Type B pancreatic cell (in vitro differentiated cells): ENCODE results near the gene NLRP4. TPM values are rescaled to one million over a fixed set of nuclear protein-coding genes. Genes with fewer than 3 reads are reported as not detected.

Experiments
- DNase-seq: peaks from one replicate; pipeline ENCODE4 v3.0.0; 2021; ENCODE audit warnings: mixed read lengths; ENCODE audit not compliant: unreplicated experiment; ENCODE audit errors: extremely low spot score
- H3K27ac Mint-ChIP-seq: 2 replicates; pipeline ENCODE4 v1.8.0; 2021; ENCODE audit warnings: mild to moderate bottlenecking, mixed read lengths
- H3K27me3 Mint-ChIP-seq: 2 replicates; pipeline ENCODE4 v1.8.0; 2021; ENCODE audit warnings: mixed read lengths
- H3K36me3 Mint-ChIP-seq: 2 replicates; pipeline ENCODE4 v1.8.0; 2021; ENCODE audit warnings: mixed read lengths
- H3K4me1 Mint-ChIP-seq: one replicate; pipeline ENCODE4 v1.8.0; 2021; ENCODE audit warnings: mixed read lengths; ENCODE audit not compliant: unreplicated experiment
- H3K4me3 Mint-ChIP-seq: 2 replicates; pipeline ENCODE4 v1.8.0; 2021; ENCODE audit warnings: mild to moderate bottlenecking, mixed read lengths
- H3K9me3 Mint-ChIP-seq: 2 replicates; pipeline ENCODE4 v1.8.0; 2021; ENCODE audit warnings: mixed read lengths
- total RNA-seq: library from RNA; stranded (reverse); gene quantifications from 2 replicates; pipeline ENCODE4 v1.2.1, GENCODE V29; 2021; ENCODE audit warnings: low replicate concordance
- TF ChIP-seq, protein P1 (sequence below): fragments of 200-600 bp; sonication (generic); conservative IDR thresholded peaks from 2 replicates; pipeline ENCODE4 v1.5.0; 2021; ENCODE audit warnings: antibody characterized with exemption, mild to moderate bottlenecking

The NLRP4 gene
- total RNA-seq, 1 donor from 2014 or later = not detected

DNA sequence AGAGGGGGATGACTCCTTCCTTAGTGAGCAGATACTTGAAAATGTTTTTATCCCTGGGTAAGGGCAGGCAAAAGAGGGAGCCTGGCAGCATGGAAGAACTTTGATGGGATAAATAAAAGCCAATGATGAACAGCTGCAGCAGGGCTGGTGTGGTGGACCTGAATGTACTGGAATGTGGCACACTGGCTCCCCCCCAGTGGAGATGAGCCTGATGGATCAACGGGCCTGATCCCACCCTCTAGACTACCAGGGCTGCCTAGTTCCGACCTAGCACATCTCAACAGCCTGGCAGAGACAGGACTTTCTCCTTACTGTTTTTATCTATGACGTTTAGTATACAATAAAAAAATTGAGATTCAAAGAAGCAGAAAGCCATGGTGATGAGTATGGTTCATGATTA is 25.0 kb upstream of the NLRP4 start:
- DNase-seq = no peak
- no peak overlapping the region for H3K27ac Mint-ChIP-seq
- TF ChIP-seq, protein P1, sequence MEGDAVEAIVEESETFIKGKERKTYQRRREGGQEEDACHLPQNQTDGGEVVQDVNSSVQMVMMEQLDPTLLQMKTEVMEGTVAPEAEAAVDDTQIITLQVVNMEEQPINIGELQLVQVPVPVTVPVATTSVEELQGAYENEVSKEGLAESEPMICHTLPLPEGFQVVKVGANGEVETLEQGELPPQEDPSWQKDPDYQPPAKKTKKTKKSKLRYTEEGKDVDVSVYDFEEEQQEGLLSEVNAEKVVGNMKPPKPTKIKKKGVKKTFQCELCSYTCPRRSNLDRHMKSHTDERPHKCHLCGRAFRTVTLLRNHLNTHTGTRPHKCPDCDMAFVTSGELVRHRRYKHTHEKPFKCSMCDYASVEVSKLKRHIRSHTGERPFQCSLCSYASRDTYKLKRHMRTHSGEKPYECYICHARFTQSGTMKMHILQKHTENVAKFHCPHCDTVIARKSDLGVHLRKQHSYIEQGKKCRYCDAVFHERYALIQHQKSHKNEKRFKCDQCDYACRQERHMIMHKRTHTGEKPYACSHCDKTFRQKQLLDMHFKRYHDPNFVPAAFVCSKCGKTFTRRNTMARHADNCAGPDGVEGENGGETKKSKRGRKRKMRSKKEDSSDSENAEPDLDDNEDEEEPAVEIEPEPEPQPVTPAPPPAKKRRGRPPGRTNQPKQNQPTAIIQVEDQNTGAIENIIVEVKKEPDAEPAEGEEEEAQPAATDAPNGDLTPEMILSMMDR = no peak
- no peaks in the 10 kb centered on the region for H3K4me1 Mint-ChIP-seq
- no peaks in the 10 kb centered on the region for H3K27me3 Mint-ChIP-seq
- H3K4me3 Mint-ChIP-seq = no peak overlapping the region
- no peaks in the 10 kb centered on the region for H3K36me3 Mint-ChIP-seq
- H3K9me3 Mint-ChIP-seq = no peaks in the 10 kb centered on the region

DNA sequence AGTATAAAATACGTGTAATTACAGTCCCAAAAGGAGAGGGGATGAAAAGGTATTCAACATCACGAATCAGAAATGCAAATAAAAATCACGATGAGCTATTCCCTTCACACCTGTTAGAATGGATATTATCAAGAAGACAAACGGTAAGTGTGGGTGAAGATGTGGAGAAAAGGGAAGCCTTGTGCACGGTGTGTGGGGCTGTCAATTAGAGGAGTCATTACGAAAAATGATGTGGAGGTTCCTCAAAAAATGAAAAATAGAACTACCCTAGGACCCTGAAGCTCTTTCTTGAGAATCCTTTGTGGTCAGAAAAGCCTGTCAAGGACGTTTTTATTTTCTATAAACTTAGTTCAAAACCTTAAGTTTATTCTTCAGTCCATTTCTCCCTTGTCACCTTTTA is 23.9 kb upstream of the NLRP4 start:
- H3K27ac Mint-ChIP-seq = no peak overlapping the region
- H3K9me3 Mint-ChIP-seq = peaks cover 4% of the 10 kb centered on the region
- no peaks in the 10 kb centered on the region for H3K36me3 Mint-ChIP-seq
- no peaks in the 10 kb centered on the region for H3K27me3 Mint-ChIP-seq
- H3K4me3 Mint-ChIP-seq = no peak overlapping the region
- TF ChIP-seq, protein P1 = no peak
- no peaks in the 10 kb centered on the region for H3K4me1 Mint-ChIP-seq
- no peak for DNase-seq

DNA sequence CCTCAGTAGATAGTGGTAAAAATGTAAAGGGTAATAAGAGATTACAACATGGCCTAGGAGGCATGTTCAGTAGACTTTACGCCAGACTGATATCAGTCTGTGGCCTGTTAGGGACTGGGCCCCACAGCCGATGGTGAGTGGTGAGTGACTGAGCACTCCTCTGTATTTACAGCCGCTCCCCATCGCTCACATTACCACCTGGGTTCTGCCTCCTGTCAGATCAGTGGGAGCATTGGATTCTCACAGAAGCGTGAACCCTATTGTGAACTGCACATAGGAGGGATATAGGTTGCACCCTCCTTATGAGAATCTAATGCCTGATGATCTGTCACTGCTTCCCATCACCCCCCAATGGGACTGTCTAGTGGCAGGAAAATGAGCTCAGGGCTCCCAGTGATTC is 22.4 kb upstream of the NLRP4 start:
- H3K4me1 Mint-ChIP-seq = no peaks in the 10 kb centered on the region
- H3K27me3 Mint-ChIP-seq = no peaks in the 10 kb centered on the region
- no peak overlapping the region for H3K4me3 Mint-ChIP-seq
- H3K27ac Mint-ChIP-seq = no peak overlapping the region
- no peak for DNase-seq
- TF ChIP-seq, protein P1 = no peak
- peaks cover 12% of the 10 kb centered on the region for H3K9me3 Mint-ChIP-seq
- no peaks in the 10 kb centered on the region for H3K36me3 Mint-ChIP-seq

DNA sequence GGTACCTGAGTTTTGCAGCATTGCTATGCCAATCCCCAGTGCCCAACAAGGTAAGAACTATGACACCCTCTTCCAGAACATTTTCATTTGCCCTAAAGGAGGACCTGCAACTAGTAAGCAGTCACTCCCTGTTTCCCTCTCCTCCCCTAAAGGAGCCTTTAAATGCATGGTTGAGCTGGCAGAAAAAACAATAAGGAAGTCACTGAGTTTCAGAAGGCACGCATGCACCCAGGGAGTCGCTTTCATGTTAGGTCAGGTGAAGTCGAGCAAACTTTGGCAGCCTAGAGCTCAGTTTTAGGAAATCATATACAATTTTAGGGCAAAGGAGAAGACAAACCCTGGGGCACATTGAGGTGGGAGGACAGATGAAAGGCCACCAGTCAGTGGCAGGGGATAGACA is 16.3 kb upstream of the NLRP4 start:
- TF ChIP-seq, protein P1 = no peak
- Mint-ChIP-seq H3K4me1 (no peaks in the 10 kb centered on the region), H3K9me3 (peaks cover 17% of the 10 kb centered on the region), H3K27ac (no peak overlapping the region), H3K36me3 (no peaks in the 10 kb centered on the region), H3K4me3 (no peak overlapping the region), H3K27me3 (no peaks in the 10 kb centered on the region)
- DNase-seq = no peak

GRCh38 chr19:55830656-55831055 is 5.7 kb upstream of the NLRP4 start:
- H3K27me3 Mint-ChIP-seq = no peaks in the 10 kb centered on the region

More at GRCh38 chr19:55830656-55831055, 5.7 kb upstream of the NLRP4 start:
- H3K9me3 Mint-ChIP-seq = peaks cover 12% of the 10 kb centered on the region
- no peak overlapping the region for H3K4me3 Mint-ChIP-seq
- H3K36me3 Mint-ChIP-seq = no peaks in the 10 kb centered on the region
- no peaks in the 10 kb centered on the region for H3K4me1 Mint-ChIP-seq
- TF ChIP-seq, protein P1 = no peak
- no peak for DNase-seq
- no peak overlapping the region for H3K27ac Mint-ChIP-seq
